H1 (cell line): ENCODE data around the gene ASIC1. TPM values are rescaled to one million over a fixed set of nuclear protein-coding genes. Genes with fewer than 3 reads are reported as not detected.
A peak's percentile ranks its signal among the peaks of the same experiment; 100 is the strongest.

Experiments used
- BACH1 ChIP-seq: IDR thresholded peaks from 2 replicates; pipeline ENCODE4 v1.6.1; 2012; ENCODE audit warnings: low read length, improper control_type of control experiment
- CBX8 ChIP-seq: fragments of 300-800, 300-1000 bp; sonication (generic); IDR thresholded peaks from 2 replicates; pipeline ENCODE4 v1.7.1; 2016; ENCODE audit warnings: low read depth, low read length, borderline replicate concordance
- CEBPB ChIP-seq: IDR thresholded peaks from 2 replicates; pipeline ENCODE4 v1.6.1; 2012; ENCODE audit warnings: low read depth, low read length
- CTCF ChIP-seq, 3 experiments: IDR thresholded peaks; 1 replicate in 2 of 3; 2 replicates in 1 of 3; pipeline versions ENCODE4 v1.5.1 to v1.6.1; 2011; ENCODE audit warnings: low read length in 3 of 3, mild to moderate bottlenecking in 3 of 3, inconsistent platforms in 2 of 3, low read depth in 1 of 3, moderate library complexity in 1 of 3; ENCODE audit not compliant: insufficient read depth in 1 of 3; ENCODE audit errors: control extremely low read depth in 1 of 3
- E2F6 ChIP-seq: IDR thresholded peaks from 2 replicates; pipeline ENCODE4 v1.6.1; 2012; ENCODE audit warnings: inconsistent platforms
- KDM4A ChIP-seq: IDR thresholded peaks from one replicate; pipeline ENCODE4 v1.7.1; 2012; ENCODE audit warnings: low read depth, mild to moderate bottlenecking, moderate library complexity, low read length, inconsistent platforms; ENCODE audit not compliant: severe bottlenecking
- MAFK ChIP-seq: IDR thresholded peaks from 2 replicates; pipeline ENCODE4 v1.6.1; 2012; ENCODE audit warnings: low read depth, mild to moderate bottlenecking, improper control_type of control experiment, low read length
- RBBP5 ChIP-seq: IDR thresholded peaks from 2 replicates; pipeline ENCODE4 v1.7.1; 2012; ENCODE audit warnings: low read depth, mild to moderate bottlenecking, inconsistent platforms, low read length, moderate library complexity, borderline replicate concordance
- SP2 ChIP-seq: IDR thresholded peaks from 2 replicates; pipeline ENCODE4 v1.6.1; 2012; ENCODE audit warnings: mild to moderate bottlenecking, low read length, inconsistent platforms
- SUZ12 ChIP-seq: fragments of 200-600 bp; sonication (generic); IDR thresholded peaks from 2 replicates; pipeline ENCODE4 v1.6.1; 2012; ENCODE audit warnings: mild to moderate bottlenecking, inconsistent platforms, low read length, moderate library complexity, mixed read lengths
- YY1 ChIP-seq: IDR thresholded peaks from 2 replicates; pipeline ENCODE4 v1.6.1; 2011; ENCODE audit warnings: low read depth, mild to moderate bottlenecking, low read length
- ZNF274 ChIP-seq: IDR thresholded peaks from 2 replicates; pipeline ENCODE4 v1.7.0; 2012; ENCODE audit warnings: low read length, borderline replicate concordance; ENCODE audit errors: extremely low read depth
- polyA plus RNA-seq, 7 experiments: library from polyadenylated mRNA; depleted of rRNA in 3 of 7; stranded (reverse) in 5 of 7; unstranded in 2 of 7; fragments of >200 nt in 5 of 7; fragments of 200-250 nt in 2 of 7; gene quantifications; 1 replicate in 5 of 7; 2 replicates in 1 of 7; 4 replicates in 1 of 7; pipeline versions ENCODE4 v1.2.1 to v1.2.3, GENCODE V29; 2011 to 2013; ENCODE audit warnings: missing spikeins in 2 of 7, mixed read lengths in 2 of 7
- total RNA-seq: library from RNA; stranded (reverse); fragmentation: NEBNext Ultra II Directional; extraction: Animal tissue kit (Norgen Biotek cat#: 25700); gene quantifications from 2 replicates; pipeline ENCODE4 v1.2.1, GENCODE V29; 2021

Gene ASIC1
- total and polyA plus RNA-seq, 2 of the 8 experiments (the other 6 are each of a cell fraction or from before 2014, with no cell fraction given), result 2.4 to 4.4 TPM

- TF ChIP-seq ZNF274 (no peak), E2F6 (0 out of 2 replicates have a peak, but pooled peaks have one; percentile 34), BACH1 (0 out of 2 replicates have a peak, but pooled peaks have one; percentile 34), KDM4A (peak; percentile 87), CTCF (IDR thresholded peaks at IDR 0.05; ENCODE audit: control extremely low read depth in 1 of 3, insufficient read depth in 1 of 3, low read depth in 1 of 3, low read length in 3 of 3) (no peak), RBBP5 (0 out of 2 replicates have a peak, but pooled peaks have one; percentile 67), MAFK (no peak), CEBPB (no peak), SUZ12 (peak; percentile 47; the same call in 1 of the 2 replicates), YY1 (no peak), CBX8 (no peak), SP2 (no peak)
These were observed 24.4 kb upstream of the ASIC1 start (continued) for GRCh38 chr12:50032854-50033581.
